ENCODE data around the gene FHIT. TPM values are rescaled to one million over a fixed set of nuclear protein-coding genes. Genes with fewer than 3 reads are reported as not detected.

Gene FHIT
- total and polyA plus RNA-seq, 4 donors: 2.6 to 21.3 (median 8.7) TPM

- DNase-seq (peak in 1 of 3 donors; percentile 36), ATAC-seq (ENCODE audit: insufficient read depth, low FRiP score) (no peak)
- Histone ChIP-seq H3K4me1 (ENCODE audit: control insufficient read depth in 5 of 5, insufficient read depth in 5 of 5, low read length in 5 of 5) (peaks cover 0 to 23% (median 8%) of the 10 kb centered on the region in 5 donors), H3K9me3 (ENCODE audit: control insufficient read depth in 4 of 4, insufficient read depth in 3 of 4, low read length in 3 of 4) (peaks cover 0 to 3% (median 0%) of the 10 kb centered on the region in 4 donors), H3K4me3 (no peak overlapping the region), H3K9ac (ENCODE audit: insufficient read depth in 1 of 2, low read length in 2 of 2) (no peak overlapping the region), H3K27ac (ENCODE audit: low read depth in 1 of 2, low read length in 1 of 2) (no peak overlapping the region), H3K36me3 (ENCODE audit: control insufficient read depth in 4 of 4, insufficient read depth in 4 of 4, low read length in 4 of 4) (peaks cover 0 to 1% (median 0%) of the 10 kb centered on the region in 4 donors), H3K27me3 (ENCODE audit: control insufficient read depth in 3 of 3, insufficient read depth in 3 of 3, low read length in 2 of 3) (no peaks in the 10 kb centered on the region)
- WGBS, 2 donors: 92 to 95% methylated on average over 2 of the region's 2 CpGs
- TF ChIP-seq, protein P1, sequence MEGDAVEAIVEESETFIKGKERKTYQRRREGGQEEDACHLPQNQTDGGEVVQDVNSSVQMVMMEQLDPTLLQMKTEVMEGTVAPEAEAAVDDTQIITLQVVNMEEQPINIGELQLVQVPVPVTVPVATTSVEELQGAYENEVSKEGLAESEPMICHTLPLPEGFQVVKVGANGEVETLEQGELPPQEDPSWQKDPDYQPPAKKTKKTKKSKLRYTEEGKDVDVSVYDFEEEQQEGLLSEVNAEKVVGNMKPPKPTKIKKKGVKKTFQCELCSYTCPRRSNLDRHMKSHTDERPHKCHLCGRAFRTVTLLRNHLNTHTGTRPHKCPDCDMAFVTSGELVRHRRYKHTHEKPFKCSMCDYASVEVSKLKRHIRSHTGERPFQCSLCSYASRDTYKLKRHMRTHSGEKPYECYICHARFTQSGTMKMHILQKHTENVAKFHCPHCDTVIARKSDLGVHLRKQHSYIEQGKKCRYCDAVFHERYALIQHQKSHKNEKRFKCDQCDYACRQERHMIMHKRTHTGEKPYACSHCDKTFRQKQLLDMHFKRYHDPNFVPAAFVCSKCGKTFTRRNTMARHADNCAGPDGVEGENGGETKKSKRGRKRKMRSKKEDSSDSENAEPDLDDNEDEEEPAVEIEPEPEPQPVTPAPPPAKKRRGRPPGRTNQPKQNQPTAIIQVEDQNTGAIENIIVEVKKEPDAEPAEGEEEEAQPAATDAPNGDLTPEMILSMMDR (IDR thresholded peaks at IDR 0.05; ENCODE audit: control extremely low read depth, extremely low read depth): no peak
These were observed 950.1 kb downstream of the FHIT start for GRCh38 chr3:60301142-60301541.

DNA sequence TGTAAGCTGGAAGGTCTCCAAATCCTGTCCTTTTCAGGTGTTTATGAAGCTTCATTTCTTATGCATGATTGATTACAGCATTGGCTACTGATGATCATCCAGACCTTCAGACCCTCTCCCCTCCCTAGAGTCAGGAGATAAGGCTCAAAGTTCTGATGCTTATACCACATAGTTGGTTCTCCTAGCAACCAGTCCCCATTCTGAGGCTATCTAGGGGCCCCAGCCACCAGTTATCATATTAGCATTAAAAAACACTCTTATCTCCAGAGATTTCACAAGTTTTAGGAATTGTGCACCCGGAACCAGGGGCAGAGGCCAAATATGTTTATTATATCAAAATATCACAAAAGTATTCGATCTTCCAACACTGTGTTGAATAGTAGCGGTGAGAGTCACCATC, 953.1 kb downstream of the FHIT start:
- DNase-seq (no peak), ATAC-seq (ENCODE audit: insufficient read depth, low FRiP score) (no peak)
- Histone ChIP-seq H3K4me3 (no peak overlapping the region), H3K4me1 (ENCODE audit: control insufficient read depth in 5 of 5, insufficient read depth in 5 of 5, low read length in 5 of 5) (peaks cover 0 to 11% (median 0%) of the 10 kb centered on the region in 5 donors), H3K27me3 (ENCODE audit: control insufficient read depth in 3 of 3, insufficient read depth in 3 of 3, low read length in 2 of 3) (no peaks in the 10 kb centered on the region), H3K36me3 (ENCODE audit: control insufficient read depth in 4 of 4, insufficient read depth in 4 of 4, low read length in 4 of 4) (peaks cover 0 to 1% (median 0%) of the 10 kb centered on the region in 4 donors), H3K9ac (ENCODE audit: insufficient read depth in 1 of 2, low read length in 2 of 2) (no peak overlapping the region), H3K27ac (ENCODE audit: low read depth in 1 of 2, low read length in 1 of 2) (no peak overlapping the region), H3K9me3 (ENCODE audit: control insufficient read depth in 4 of 4, insufficient read depth in 3 of 4, low read length in 3 of 4) (peaks cover 0 to 3% (median 0%) of the 10 kb centered on the region in 4 donors)
- WGBS, 2 donors: 89 to 93% methylated on average over 3 of the region's 3 CpGs
- TF ChIP-seq, protein P1 (IDR thresholded peaks at IDR 0.05; ENCODE audit: control extremely low read depth, extremely low read depth): no peak

DNA sequence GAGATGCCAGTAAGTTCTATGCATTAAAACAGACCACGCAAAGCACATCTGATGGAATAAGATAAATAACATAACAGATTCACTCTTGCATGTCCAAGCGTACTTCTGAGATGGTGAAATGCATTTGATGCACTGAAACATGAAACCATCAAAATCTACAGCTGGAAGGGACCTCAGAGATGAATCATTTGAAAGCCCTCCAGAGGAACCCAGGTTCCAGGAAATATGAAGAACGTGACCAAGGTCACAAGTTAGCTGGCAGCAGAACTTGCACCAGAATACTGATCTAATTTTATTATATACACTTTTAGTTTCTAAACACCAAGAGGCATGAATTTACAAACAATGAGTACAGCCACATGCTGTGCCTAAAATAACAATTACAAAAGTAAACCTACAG, 957.1 kb downstream of the FHIT start:
- TF ChIP-seq, protein P1 (IDR thresholded peaks at IDR 0.05; ENCODE audit: control extremely low read depth, extremely low read depth): no peak
- WGBS, 2 donors: 63 to 69% methylated on average over 3 of the region's 3 CpGs
- DNase-seq: no peak
- Histone ChIP-seq H3K36me3 (ENCODE audit: control insufficient read depth in 4 of 4, insufficient read depth in 4 of 4, low read length in 4 of 4) (peaks cover 0 to 1% (median 0%) of the 10 kb centered on the region in 4 donors), H3K27ac (ENCODE audit: low read depth in 1 of 2, low read length in 1 of 2) (no peak overlapping the region), H3K9me3 (ENCODE audit: control insufficient read depth in 4 of 4, insufficient read depth in 3 of 4, low read length in 3 of 4) (peaks cover 0 to 1% (median 0%) of the 10 kb centered on the region in 4 donors), H3K9ac (ENCODE audit: insufficient read depth in 1 of 2, low read length in 2 of 2) (no peak overlapping the region), H3K4me3 (no peak overlapping the region), H3K27me3 (ENCODE audit: control insufficient read depth in 3 of 3, insufficient read depth in 3 of 3, low read length in 2 of 3) (no peaks in the 10 kb centered on the region), H3K4me1 (ENCODE audit: control insufficient read depth in 5 of 5, insufficient read depth in 5 of 5, low read length in 5 of 5) (no peaks in the 10 kb centered on the region)
- no peak for ATAC-seq (ENCODE audit: insufficient read depth, low FRiP score)

DNA sequence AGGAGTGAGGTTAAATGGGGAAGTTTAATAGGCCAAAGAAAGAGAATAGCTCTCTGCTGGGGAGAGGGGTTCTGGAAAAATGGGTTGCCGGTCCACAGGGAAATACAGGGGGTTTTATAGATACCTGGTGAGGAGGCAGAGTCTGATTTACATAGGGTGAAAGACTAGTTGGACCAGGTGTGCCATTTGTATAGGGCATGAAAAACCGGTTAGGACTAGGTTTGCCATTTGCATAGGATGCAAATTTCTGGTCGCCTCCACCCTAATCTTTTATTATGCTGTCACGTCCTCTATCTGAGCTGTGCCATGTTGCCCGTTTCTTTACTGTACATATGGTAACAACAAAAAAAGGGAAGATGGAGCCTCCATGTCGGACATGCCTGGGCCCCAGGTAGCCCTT, 960.1 kb downstream of the FHIT start:
- no peaks in the 10 kb centered on the region for H3K27me3 ChIP-seq (ENCODE audit: control insufficient read depth in 3 of 3, insufficient read depth in 3 of 3, low read length in 2 of 3)
- no peak overlapping the region for H3K9ac ChIP-seq (ENCODE audit: insufficient read depth in 1 of 2, low read length in 2 of 2)
- ATAC-seq (ENCODE audit: insufficient read depth, low FRiP score): no peak
- H3K27ac ChIP-seq (ENCODE audit: low read depth in 1 of 2, low read length in 1 of 2): no peak overlapping the region
- no peaks in the 10 kb centered on the region for H3K36me3 ChIP-seq (ENCODE audit: control insufficient read depth in 4 of 4, insufficient read depth in 4 of 4, low read length in 4 of 4)
- no peaks in the 10 kb centered on the region for H3K9me3 ChIP-seq (ENCODE audit: control insufficient read depth in 4 of 4, insufficient read depth in 3 of 4, low read length in 3 of 4)
- TF ChIP-seq, protein P1 (IDR thresholded peaks at IDR 0.05; ENCODE audit: control extremely low read depth, extremely low read depth): no peak
- no peak overlapping the region for H3K4me3 ChIP-seq
- no peaks in the 10 kb centered on the region for H3K4me1 ChIP-seq (ENCODE audit: control insufficient read depth in 5 of 5, insufficient read depth in 5 of 5, low read length in 5 of 5)
- WGBS, 2 donors: 94 to 95% methylated on average over 6 of the region's 6 CpGs
- no peak for DNase-seq

Measured in lung (tissue), 12 donors.